ENCODE data around the gene ANXA2R. TPM values are rescaled to one million over a fixed set of nuclear protein-coding genes. Genes with fewer than 3 reads are reported as not detected.

Gene ANXA2R
- total and polyA plus RNA-seq, 9 of the 15 experiments (the other 6 are each of a cell fraction or from before 2014, with no cell fraction given) = 2.1 to 4.8 (median 3.4) TPM

DNA sequence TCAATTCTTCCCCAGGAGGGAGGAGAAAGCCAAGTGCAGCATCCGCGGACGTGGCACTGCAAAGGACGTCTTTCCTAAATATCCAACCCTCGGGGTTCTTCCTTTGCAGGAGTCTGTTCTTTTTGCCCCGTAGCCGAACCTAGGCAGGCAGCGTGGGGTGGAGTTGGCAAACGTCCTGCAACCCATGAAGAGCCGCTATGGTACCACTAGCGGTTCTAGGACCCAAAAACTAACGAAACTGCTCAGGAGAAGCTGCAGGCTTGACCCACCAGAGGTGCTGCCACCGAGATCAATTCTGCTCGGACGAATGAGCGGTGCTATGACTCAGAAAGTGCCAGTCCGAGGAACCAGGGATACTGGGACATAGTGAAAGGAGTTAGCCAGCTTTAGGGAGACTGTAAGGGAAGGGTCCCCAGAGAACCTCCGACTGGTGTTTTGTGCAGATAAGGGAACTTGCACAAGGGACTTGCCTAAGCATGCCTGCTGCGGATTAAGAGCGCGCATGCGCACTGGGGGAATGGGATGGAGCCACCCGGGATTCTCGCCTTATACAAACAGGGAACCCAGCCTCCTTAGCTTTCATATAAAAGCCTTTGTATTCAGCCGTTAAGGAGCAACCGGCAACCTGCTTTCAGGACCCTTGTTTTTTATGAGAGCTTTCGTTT is 32.7 kb downstream of the ANXA2R start (continued):
- no peak for TF ChIP-seq CHD7 (IDR thresholded peaks at IDR 0.05; ENCODE audit: low read depth, low read length)
- no peak for TF ChIP-seq E2F3 (CRISPR knock-in tag; IDR thresholded peaks at IDR 0.05)
- TF ChIP-seq ZNF561 (CRISPR knock-in tag; conservative IDR thresholded peaks at IDR 0.05) = no peak
- no peak for TF ChIP-seq TCFL5 (CRISPR knock-in tag; conservative IDR thresholded peaks at IDR 0.05)
- no peak for TF ChIP-seq ZNF184 (CRISPR knock-in tag; IDR thresholded peaks at IDR 0.05)
- TF ChIP-seq ZNF778 (CRISPR knock-in tag; IDR thresholded peaks at IDR 0.05) = no peak
- no peak for TF ChIP-seq XRCC3 (IDR thresholded peaks at IDR 0.05)
- no peak for TF ChIP-seq CHD1 (IDR thresholded peaks at IDR 0.05; ENCODE audit: low read length)
- no peak for TF ChIP-seq ZNF263 (CRISPR knock-in tag; IDR thresholded peaks at IDR 0.05; ENCODE audit: borderline replicate concordance)
- no peak for TF ChIP-seq RAD51 (IDR thresholded peaks at IDR 0.05; ENCODE audit: borderline replicate concordance, low read depth)
- no peak for TF ChIP-seq ZBTB8A (IDR thresholded peaks at IDR 0.05; ENCODE audit: partially characterized antibody)
- TF ChIP-seq AFF1 (IDR thresholded peaks at IDR 0.05; ENCODE audit: low read depth in 1 of 2, partially characterized antibody in 2 of 2) = no peak
- TF ChIP-seq ZBTB1 (CRISPR knock-in tag; IDR thresholded peaks at IDR 0.05; ENCODE audit: borderline replicate concordance, low read depth) = no peak

All from K562 (cell line).